ENCODE data around the gene GFER.

Gene GFER

GRCh38 chr16:2035431-2036199 lies 51.6 kb downstream of the GFER start (continued):
- TF ChIP-seq MYNN (tag by site-specific recombination; IDR thresholded peaks at IDR 0.05; ENCODE audit: borderline replicate concordance), result no peak
- no peak for TF ChIP-seq ZNF658 (tag by site-specific recombination; IDR thresholded peaks at IDR 0.05)
- no peak for TF ChIP-seq ZNF549 (tag by site-specific recombination; IDR thresholded peaks at IDR 0.05)
- no peak for TF ChIP-seq FEZF1 (tag by site-specific recombination; IDR thresholded peaks at IDR 0.05)
- peak; percentile 31; the same call in 1 of the 2 replicates for TF ChIP-seq ZBTB17 (tag by site-specific recombination; IDR thresholded peaks at IDR 0.05)
- peak; percentile 91 for TF ChIP-seq ZFHX2 (tag by site-specific recombination; conservative IDR thresholded peaks at IDR 0.05)
- TF ChIP-seq ZNF623 (tag by site-specific recombination; IDR thresholded peaks at IDR 0.05), result no peak
- TF ChIP-seq KLF1 (tag by site-specific recombination; IDR thresholded peaks at IDR 0.05), result no peak
- no peak for TF ChIP-seq GLI4 (tag by site-specific recombination; IDR thresholded peaks at IDR 0.05)
- TF ChIP-seq ZNF423 (tag by site-specific recombination; IDR thresholded peaks at IDR 0.05), result peak; percentile 76
- TF ChIP-seq, protein P1, sequence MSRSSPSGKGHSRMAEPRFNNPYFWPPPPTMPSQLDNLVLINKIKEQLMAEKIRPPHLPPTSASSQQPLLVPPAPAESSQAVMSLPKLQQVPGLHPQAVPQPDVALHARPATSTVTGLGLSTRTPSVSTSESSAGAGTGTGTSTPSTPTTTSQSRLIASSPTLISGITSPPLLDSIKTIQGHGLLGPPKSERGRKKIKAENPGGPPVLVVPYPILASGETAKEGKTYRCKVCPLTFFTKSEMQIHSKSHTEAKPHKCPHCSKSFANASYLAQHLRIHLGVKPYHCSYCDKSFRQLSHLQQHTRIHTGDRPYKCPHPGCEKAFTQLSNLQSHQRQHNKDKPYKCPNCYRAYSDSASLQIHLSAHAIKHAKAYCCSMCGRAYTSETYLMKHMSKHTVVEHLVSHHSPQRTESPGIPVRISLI (tag by site-specific recombination; IDR thresholded peaks at IDR 0.05), result no peak
- TF ChIP-seq ZNF610 (tag by site-specific recombination; IDR thresholded peaks at IDR 0.05; ENCODE audit: borderline replicate concordance), result no peak
- no peak for TF ChIP-seq ZNF571 (tag by site-specific recombination; IDR thresholded peaks at IDR 0.05)
- no peak for TF ChIP-seq ZNF174 (tag by site-specific recombination; IDR thresholded peaks at IDR 0.05)
- no peak for TF ChIP-seq ZSCAN4 (tag by site-specific recombination; IDR thresholded peaks at IDR 0.05)
- TF ChIP-seq ZNF629 (tag by site-specific recombination; IDR thresholded peaks at IDR 0.05), result no peak
- TF ChIP-seq TRIM28 (IDR thresholded peaks at IDR 0.05; ENCODE audit: borderline replicate concordance, low read length), result no peak
- TF ChIP-seq OSR2 (tag by site-specific recombination; IDR thresholded peaks at IDR 0.05), result no peak; the same call in 1 of the 2 replicates
- no peak for TF ChIP-seq ZNF530 (tag by site-specific recombination; IDR thresholded peaks at IDR 0.05; ENCODE audit: low read depth)
- TF ChIP-seq ZNF292 (tag by site-specific recombination; IDR thresholded peaks at IDR 0.05; ENCODE audit: borderline replicate concordance, low read depth), result no peak
- no peak for TF ChIP-seq ZFP37 (tag by site-specific recombination; IDR thresholded peaks at IDR 0.05)
- TF ChIP-seq, protein P2, sequence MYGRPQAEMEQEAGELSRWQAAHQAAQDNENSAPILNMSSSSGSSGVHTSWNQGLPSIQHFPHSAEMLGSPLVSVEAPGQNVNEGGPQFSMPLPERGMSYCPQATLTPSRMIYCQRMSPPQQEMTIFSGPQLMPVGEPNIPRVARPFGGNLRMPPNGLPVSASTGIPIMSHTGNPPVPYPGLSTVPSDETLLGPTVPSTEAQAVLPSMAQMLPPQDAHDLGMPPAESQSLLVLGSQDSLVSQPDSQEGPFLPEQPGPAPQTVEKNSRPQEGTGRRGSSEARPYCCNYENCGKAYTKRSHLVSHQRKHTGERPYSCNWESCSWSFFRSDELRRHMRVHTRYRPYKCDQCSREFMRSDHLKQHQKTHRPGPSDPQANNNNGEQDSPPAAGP (tag by site-specific recombination; IDR thresholded peaks at IDR 0.05), result 0 out of 2 replicates have a peak, but pooled peaks have one; percentile 19
- peak; percentile 50 for TF ChIP-seq ZXDB (tag by site-specific recombination; IDR thresholded peaks at IDR 0.05)
- TF ChIP-seq BCL11B (tag by site-specific recombination; IDR thresholded peaks at IDR 0.05; ENCODE audit: low read depth), result 0 out of 2 replicates have a peak, but pooled peaks have one; percentile 26
- TF ChIP-seq ZSCAN30 (tag by site-specific recombination; IDR thresholded peaks at IDR 0.05), result no peak
- TF ChIP-seq ZEB2 (tag by site-specific recombination; IDR thresholded peaks at IDR 0.05), result peak; percentile 37; the same call in 1 of the 2 replicates
- TF ChIP-seq EGR2 (tag by site-specific recombination; IDR thresholded peaks at IDR 0.05; ENCODE audit: low read depth), result peak; percentile 91
- TF ChIP-seq ZNF26 (tag by site-specific recombination; IDR thresholded peaks at IDR 0.05), result no peak
- no peak for TF ChIP-seq YY1 (tag by site-specific recombination; IDR thresholded peaks at IDR 0.05)
- no peak for TF ChIP-seq ZNF488 (tag by site-specific recombination; IDR thresholded peaks at IDR 0.05)
- TF ChIP-seq ZNF169 (tag by site-specific recombination; IDR thresholded peaks at IDR 0.05), result no peak
- TF ChIP-seq ZNF791 (tag by site-specific recombination; IDR thresholded peaks at IDR 0.05), result no peak
- TF ChIP-seq KLF10 (tag by site-specific recombination; IDR thresholded peaks at IDR 0.05), result no peak
- TF ChIP-seq ZNF280C (tag by site-specific recombination; IDR thresholded peaks at IDR 0.05), result no peak
